Type B pancreatic cell (in vitro differentiated cells): ENCODE results near the gene DCTN3. TPM values are rescaled to one million over a fixed set of nuclear protein-coding genes. Genes with fewer than 3 reads are reported as not detected.

ENCODE experiments used
- DNase-seq: peaks from one replicate; pipeline ENCODE4 v3.0.0; 2021; ENCODE audit warnings: mixed read lengths; ENCODE audit not compliant: unreplicated experiment; ENCODE audit errors: extremely low spot score
- H3K27ac Mint-ChIP-seq: 2 replicates; pipeline ENCODE4 v1.8.0; 2021; ENCODE audit warnings: mild to moderate bottlenecking, mixed read lengths
- H3K27me3 Mint-ChIP-seq: 2 replicates; pipeline ENCODE4 v1.8.0; 2021; ENCODE audit warnings: mixed read lengths
- H3K36me3 Mint-ChIP-seq: 2 replicates; pipeline ENCODE4 v1.8.0; 2021; ENCODE audit warnings: mixed read lengths
- H3K4me1 Mint-ChIP-seq: one replicate; pipeline ENCODE4 v1.8.0; 2021; ENCODE audit warnings: mixed read lengths; ENCODE audit not compliant: unreplicated experiment
- H3K4me3 Mint-ChIP-seq: 2 replicates; pipeline ENCODE4 v1.8.0; 2021; ENCODE audit warnings: mild to moderate bottlenecking, mixed read lengths
- H3K9me3 Mint-ChIP-seq: 2 replicates; pipeline ENCODE4 v1.8.0; 2021; ENCODE audit warnings: mixed read lengths
- CTCF ChIP-seq: fragments of 200-600 bp; sonication (generic); conservative IDR thresholded peaks from 2 replicates; pipeline ENCODE4 v1.5.0; 2021; ENCODE audit warnings: antibody characterized with exemption, mild to moderate bottlenecking
- total RNA-seq: library from RNA; stranded (reverse); gene quantifications from 2 replicates; pipeline ENCODE4 v1.2.1, GENCODE V29; 2021; ENCODE audit warnings: low replicate concordance

DCTN3 gene
- total RNA-seq, 1 donor from 2014 or later: 93.4 TPM

GRCh38 chr9:34588671-34589635 lies 31.3 kb downstream of the DCTN3 start:
- H3K27ac Mint-ChIP-seq: peak overlapping the region; percentile 81
- H3K4me3 Mint-ChIP-seq: peak overlapping the region; percentile 89
- no peaks in the 10 kb centered on the region for H3K36me3 Mint-ChIP-seq
- H3K27me3 Mint-ChIP-seq: peaks cover 90% of the 10 kb centered on the region
- peaks cover 47% of the 10 kb centered on the region for H3K4me1 Mint-ChIP-seq
- no peak for TF ChIP-seq CTCF
- no peak for DNase-seq
- H3K9me3 Mint-ChIP-seq: no peaks in the 10 kb centered on the region

- DNase-seq: no peak
- Mint-ChIP-seq H3K27ac (no peak overlapping the region), H3K36me3 (no peaks in the 10 kb centered on the region), H3K4me3 (peak overlapping the region; percentile 31), H3K4me1 (peaks cover 51% of the 10 kb centered on the region), H3K27me3 (peaks cover 91% of the 10 kb centered on the region), H3K9me3 (no peaks in the 10 kb centered on the region)
- TF ChIP-seq CTCF: no peak
Observed at GRCh38 chr9:34587271-34587670, 33.0 kb downstream of the DCTN3 start.

GRCh38 chr9:34585946-34586669 lies 34.2 kb downstream of the DCTN3 start:
- no peak for TF ChIP-seq CTCF
- peaks cover 89% of the 10 kb centered on the region for H3K27me3 Mint-ChIP-seq
- DNase-seq: no peak
- H3K4me3 Mint-ChIP-seq: peak overlapping the region; percentile 49
- H3K9me3 Mint-ChIP-seq: no peaks in the 10 kb centered on the region
- H3K27ac Mint-ChIP-seq: no peak overlapping the region
- H3K4me1 Mint-ChIP-seq: peaks cover 54% of the 10 kb centered on the region
- H3K36me3 Mint-ChIP-seq: no peaks in the 10 kb centered on the region

- DNase-seq: no peak
- H3K9me3 Mint-ChIP-seq: no peaks in the 10 kb centered on the region
- H3K27me3 Mint-ChIP-seq: peaks cover 89% of the 10 kb centered on the region
- H3K36me3 Mint-ChIP-seq: no peaks in the 10 kb centered on the region
- no peak overlapping the region for H3K27ac Mint-ChIP-seq
- H3K4me1 Mint-ChIP-seq: peaks cover 66% of the 10 kb centered on the region
- H3K4me3 Mint-ChIP-seq: no peak overlapping the region
- TF ChIP-seq CTCF: no peak
Observed at GRCh38 chr9:34584970-34585369, 35.3 kb downstream of the DCTN3 start.

- no peaks in the 10 kb centered on the region for H3K36me3 Mint-ChIP-seq
- H3K27ac Mint-ChIP-seq: no peak overlapping the region
- H3K4me3 Mint-ChIP-seq: no peak overlapping the region
- no peaks in the 10 kb centered on the region for H3K9me3 Mint-ChIP-seq
- TF ChIP-seq CTCF: no peak
- no peak for DNase-seq
- H3K4me1 Mint-ChIP-seq: peaks cover 72% of the 10 kb centered on the region
- H3K27me3 Mint-ChIP-seq: peaks cover 90% of the 10 kb centered on the region
Observed at GRCh38 chr9:34582787-34583186, 37.5 kb downstream of the DCTN3 start.
